SU-DHL-6 (cell line): Measurements from ENCODE around the gene MMAA.
"Not testable (repeated sequence)": the region's sequence is repeated elsewhere in the genome, so short reads cannot be mapped to it uniquely, and the experiment has no call there.

Source experiments
- H2AFZ ChIP-seq: fragments of 200-600 bp; sonication (generic); 2 replicates; pipeline ENCODE4 v1.6.1; 2014; ENCODE audit warnings: low read depth, mild to moderate bottlenecking, moderate library complexity, mixed read lengths, antibody characterized with exemption, low read length; ENCODE audit not compliant: severe bottlenecking
- H3F3A ChIP-seq: fragments of 200-600 bp; shearing (Covaris generic); 2 replicates; pipeline ENCODE4 v1.6.0; 2016; ENCODE audit warnings: antibody characterized with exemption, mild to moderate bottlenecking; ENCODE audit not compliant: insufficient read depth
- H3K27ac ChIP-seq: fragments of 200-600 bp; sonication (generic); 2 replicates; pipeline ENCODE4 v1.5.1; 2016; ENCODE audit warnings: low read depth, mild to moderate bottlenecking, low read length, moderate library complexity, mixed read lengths
- H3K27me3 ChIP-seq: fragments of 200-600 bp; sonication (generic), shearing (Covaris generic); 2 replicates; pipeline ENCODE4 v1.6.0; 2014; ENCODE audit warnings: mild to moderate bottlenecking, low read length
- H3K36me3 ChIP-seq: fragments of 200-600 bp; sonication (generic); 2 replicates; pipeline ENCODE4 v1.6.1; 2014; ENCODE audit warnings: mild to moderate bottlenecking, low read length, mixed read lengths
- H3K4me2 ChIP-seq: fragments of 300-600, 200-600 bp; shearing (Covaris generic), sonication (generic); 2 replicates; pipeline ENCODE4 v1.6.0; 2014; ENCODE audit warnings: low read length, low read depth, mild to moderate bottlenecking; ENCODE audit not compliant: poor library complexity, severe bottlenecking
- H3K4me3 ChIP-seq: fragments of 200-600 bp; sonication (generic); 2 replicates; pipeline ENCODE4 v1.5.1; 2014; ENCODE audit warnings: antibody characterized with exemption, low read length, mild to moderate bottlenecking, mixed read lengths; ENCODE audit not compliant: insufficient read depth, poor library complexity, severe bottlenecking
- H3K79me2 ChIP-seq: fragments of 200-600 bp; sonication (generic); 2 replicates; pipeline ENCODE4 v1.6.1; 2014; ENCODE audit warnings: mild to moderate bottlenecking, low read length, moderate library complexity; ENCODE audit not compliant: insufficient read depth
- H3K9ac ChIP-seq: fragments of 200-600 bp; sonication (generic); 2 replicates; pipeline ENCODE4 v1.7.0; 2014; ENCODE audit warnings: mild to moderate bottlenecking, low read length
- H3K9me2 ChIP-seq: fragments of 200-600 bp; sonication (generic); replicated peaks from 2 replicates; pipeline ENCODE4 v1.6.1; 2014; ENCODE audit warnings: low read length; ENCODE audit not compliant: insufficient read depth
- H3K9me3 ChIP-seq: fragments of 200-600 bp; sonication (generic); 2 replicates; pipeline ENCODE4 v1.6.1; 2014; ENCODE audit warnings: low read length, mixed read lengths; ENCODE audit not compliant: insufficient read depth
- H4K20me1 ChIP-seq: fragments of 200-600 bp; sonication (generic); 2 replicates; pipeline ENCODE4 v1.6.1; 2014; ENCODE audit warnings: low read depth, mild to moderate bottlenecking, antibody characterized with exemption, low read length, moderate library complexity, mixed read lengths
- CTCF ChIP-seq: fragments of 200-600 bp; sonication (generic); IDR thresholded peaks from one replicate; pipeline ENCODE4 v1.5.1; 2017; ENCODE audit warnings: antibody characterized with exemption, mild to moderate bottlenecking, low read length, moderate library complexity; ENCODE audit not compliant: insufficient read depth, poor library complexity, severe bottlenecking
- EZH2phosphoT487 ChIP-seq: fragments of 200-600 bp; sonication (generic), shearing (Covaris generic); conservative IDR thresholded peaks from 2 replicates; pipeline ENCODE4 v1.6.1; 2018; ENCODE audit warnings: mild to moderate bottlenecking, antibody characterized with exemption, low read length, moderate library complexity, mixed read lengths

Gene MMAA

GRCh38 chr4:145690610-145691009 lies 71.4 kb downstream of the MMAA start:
- Histone ChIP-seq H3K79me2 (no peaks in the 10 kb centered on the region), H3K4me3 (no peak overlapping the region), H3K9me2 (no peaks in the 10 kb centered on the region), H3K27me3 (no peaks in the 10 kb centered on the region), H2AFZ (no peak overlapping the region), H4K20me1 (no peaks in the 10 kb centered on the region), H3K9me3 (0 out of 2 replicates have a peak, but pooled peaks cover 4% of the 10 kb centered on the region), H3K36me3 (no peaks in the 10 kb centered on the region), H3K27ac (no peak overlapping the region), H3F3A (no peaks in the 10 kb centered on the region), H3K9ac (no peak overlapping the region), H3K4me2 (no peak overlapping the region)
- no peak for TF ChIP-seq CTCF
- TF ChIP-seq EZH2phosphoT487 = no peak

- H3K36me3 ChIP-seq, H3K9ac ChIP-seq, H3K9me2 ChIP-seq, H3K4me3 ChIP-seq, H2AFZ ChIP-seq, H4K20me1 ChIP-seq, H3K4me2 ChIP-seq, H3K9me3 ChIP-seq, H3K27ac ChIP-seq, H3K79me2 ChIP-seq, H3K27me3 ChIP-seq, H3F3A ChIP-seq: not testable (repeated sequence)
Observed at GRCh38 chr4:145691416-145691815, 72.2 kb downstream of the MMAA start.

GRCh38 chr4:145694929-145695328 lies 75.7 kb downstream of the MMAA start:
- Histone ChIP-seq H2AFZ (no peak overlapping the region), H3K27me3 (no peaks in the 10 kb centered on the region), H3K36me3 (no peaks in the 10 kb centered on the region), H3K9me3 (no peaks in the 10 kb centered on the region), H3K9ac (no peak overlapping the region), H3K79me2 (no peaks in the 10 kb centered on the region), H4K20me1 (no peaks in the 10 kb centered on the region), H3K4me2 (no peak overlapping the region), H3K4me3 (no peak overlapping the region), H3K27ac (no peak overlapping the region), H3K9me2 (no peaks in the 10 kb centered on the region), H3F3A (no peaks in the 10 kb centered on the region)
- TF ChIP-seq EZH2phosphoT487 (no peak), CTCF (no peak)

GRCh38 chr4:145697332-145697731 lies 78.1 kb downstream of the MMAA start:
- H3K4me2 ChIP-seq = no peak overlapping the region
- H2AFZ ChIP-seq = no peak overlapping the region
- no peaks in the 10 kb centered on the region for H3K79me2 ChIP-seq
- H3K9me3 ChIP-seq = no peaks in the 10 kb centered on the region
- H3K9me2 ChIP-seq = no peaks in the 10 kb centered on the region
- H3K36me3 ChIP-seq = no peaks in the 10 kb centered on the region
- H3K4me3 ChIP-seq = no peak overlapping the region
- no peak overlapping the region for H3K9ac ChIP-seq
- no peaks in the 10 kb centered on the region for H4K20me1 ChIP-seq
- no peaks in the 10 kb centered on the region for H3K27me3 ChIP-seq
- no peaks in the 10 kb centered on the region for H3F3A ChIP-seq
- no peak overlapping the region for H3K27ac ChIP-seq
- TF ChIP-seq EZH2phosphoT487 (no peak), CTCF (no peak)
